Measurements from ENCODE around the gene BNIPL. TPM values are rescaled to one million over a fixed set of nuclear protein-coding genes. Genes with fewer than 3 reads are reported as not detected.

The BNIPL gene, protein sequence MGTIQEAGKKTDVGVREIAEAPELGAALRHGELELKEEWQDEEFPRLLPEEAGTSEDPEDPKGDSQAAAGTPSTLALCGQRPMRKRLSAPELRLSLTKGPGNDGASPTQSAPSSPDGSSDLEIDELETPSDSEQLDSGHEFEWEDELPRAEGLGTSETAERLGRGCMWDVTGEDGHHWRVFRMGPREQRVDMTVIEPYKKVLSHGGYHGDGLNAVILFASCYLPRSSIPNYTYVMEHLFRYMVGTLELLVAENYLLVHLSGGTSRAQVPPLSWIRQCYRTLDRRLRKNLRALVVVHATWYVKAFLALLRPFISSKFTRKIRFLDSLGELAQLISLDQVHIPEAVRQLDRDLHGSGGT
- total RNA-seq: 1 to 10 TPM; 1.1 to 1.3 TPM

- intact Hi-C loops (cut with micrococcal nuclease): no loop called here
- Mint-ChIP-seq H3K27ac (no peak within 1 kb of the TSS), H3K4me1 (ENCODE audit: low read depth) (no peaks in the 10 kb centered on the region), H3K27me3 (ENCODE audit: low read depth) (no peaks in the 10 kb centered on the region), H3K36me3 (ENCODE audit: low read depth) (peaks cover 16% of the 10 kb centered on the region), H3K4me3 (no peak within 1 kb of the TSS), H3K9me3 (no peaks in the 10 kb centered on the region)
- CTCF ChIA-PET: interaction anchor here (0.6 to 1.6 kb wide), 4 partner anchors 11 to 180 kb away, joined by 3 to 4 read pairs (median 4); no protein-coding TSS in a partner anchor
- DNase-seq: no peak
These were observed at the start of gene BNIPL for GRCh38 chr1:151036356-151036755. Gene BNIPL (plus strand): TSS chr1:151036586. CDS start chr1:151036726, 140 bp downstream.

DNA sequence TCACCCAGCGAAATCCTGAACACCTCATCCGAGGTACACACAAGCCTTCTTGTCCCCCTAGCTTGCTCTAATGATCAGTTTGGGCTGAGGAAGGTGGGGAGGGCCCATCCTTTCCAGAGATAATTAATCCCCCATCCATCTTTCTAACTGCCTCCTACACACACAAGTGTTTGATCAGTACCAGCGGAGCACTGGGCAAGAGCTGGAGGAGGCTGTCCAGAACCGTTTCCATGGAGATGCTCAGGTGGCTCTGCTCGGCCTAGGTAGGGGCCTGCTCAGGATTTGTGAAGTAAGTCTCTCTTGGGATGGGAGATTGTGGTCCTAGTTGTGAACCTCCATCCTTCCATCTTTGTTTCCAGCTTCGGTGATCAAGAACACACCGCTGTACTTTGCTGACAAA lies 48.5 kb upstream of the BNIPL start:
- intact Hi-C loops (cut with micrococcal nuclease): no loop called here
- Mint-ChIP-seq H3K4me1 (ENCODE audit: low read depth) (no peaks in the 10 kb centered on the region), H3K27ac (no peak overlapping the region)

GRCh38 chr1:150992626-150993025 lies 43.8 kb upstream of the BNIPL start:
- intact Hi-C loops (cut with micrococcal nuclease): no loop called here
- DNase-seq: no peak
- no peaks in the 10 kb centered on the region for H3K27me3 Mint-ChIP-seq (ENCODE audit: low read depth)
- no peak overlapping the region for H3K27ac Mint-ChIP-seq
- no peaks in the 10 kb centered on the region for H3K9me3 Mint-ChIP-seq
- H3K36me3 Mint-ChIP-seq (ENCODE audit: low read depth): no peaks in the 10 kb centered on the region
- H3K4me1 Mint-ChIP-seq (ENCODE audit: low read depth): peaks cover 7% of the 10 kb centered on the region
- H3K4me3 Mint-ChIP-seq: no peak overlapping the region
- CTCF ChIA-PET: no interaction called here

More for the DNA sequence above, 48.5 kb upstream of the BNIPL start:
- Mint-ChIP-seq H3K27me3 (ENCODE audit: low read depth) (no peaks in the 10 kb centered on the region), H3K4me3 (no peak overlapping the region), H3K9me3 (no peaks in the 10 kb centered on the region), H3K36me3 (ENCODE audit: low read depth) (no peaks in the 10 kb centered on the region)
- CTCF ChIA-PET: interaction anchor here (1.1 to 14.7 kb wide), 2 partner anchors 8 to 11 kb away, joined by 8 to 171 read pairs; no protein-coding TSS in a partner anchor
- DNase-seq: no peak

GRCh38 chr1:150994248-150994647 lies 42.1 kb upstream of the BNIPL start:
- Mint-ChIP-seq H3K9me3 (no peaks in the 10 kb centered on the region), H3K4me1 (ENCODE audit: low read depth) (peaks cover 12% of the 10 kb centered on the region), H3K36me3 (ENCODE audit: low read depth) (no peaks in the 10 kb centered on the region), H3K27me3 (ENCODE audit: low read depth) (no peaks in the 10 kb centered on the region), H3K27ac (peak overlapping the region; percentile 33), H3K4me3 (no peak overlapping the region)
- CTCF ChIA-PET: interaction anchor here (0.5 to 10.8 kb wide), 8 partner anchors 11 to 503 kb away, joined by 3 to 171 read pairs (median 3); partner anchors contain the start of genes ANXA9, CERS2 and MINDY1
- no peak for DNase-seq
- intact Hi-C loops (cut with micrococcal nuclease): no loop called here

DNA sequence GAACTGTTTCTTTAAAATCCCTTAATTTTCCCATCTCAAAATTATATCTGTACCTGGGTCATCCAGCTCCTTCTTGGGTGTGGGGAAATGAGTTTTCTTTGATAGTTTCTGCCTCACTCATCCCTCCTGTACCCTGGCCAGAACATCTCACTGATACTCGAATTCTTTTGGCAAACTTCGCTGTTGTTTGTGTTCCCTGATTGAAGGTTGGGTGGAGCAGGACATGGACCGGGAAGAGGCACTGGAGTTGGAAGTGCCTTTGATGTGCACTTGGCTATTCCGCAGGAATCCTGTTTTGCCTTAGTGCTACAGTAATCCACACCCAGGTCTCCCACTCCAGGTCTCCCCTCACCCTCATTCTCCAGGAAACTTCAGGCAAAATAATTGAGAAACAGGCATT lies 40.9 kb upstream of the BNIPL start:
- H3K4me1 Mint-ChIP-seq (ENCODE audit: low read depth): peaks cover 21% of the 10 kb centered on the region
- no peak overlapping the region for H3K4me3 Mint-ChIP-seq
- no peaks in the 10 kb centered on the region for H3K27me3 Mint-ChIP-seq (ENCODE audit: low read depth)
- H3K27ac Mint-ChIP-seq: peak overlapping the region; percentile 41
- CTCF ChIA-PET: interaction anchor here (0.6 to 10.8 kb wide), 6 partner anchors 10 to 163 kb away, joined by 3 to 171 read pairs (median 4); partner anchors contain the start of genes ANXA9, CERS2 and MINDY1
- no peak for DNase-seq
- intact Hi-C loops (cut with micrococcal nuclease): loop anchor here (5.0 kb wide), 2 partner anchors 373 to 533 kb away; no protein-coding TSS in a partner anchor
- peaks cover 1% of the 10 kb centered on the region for H3K36me3 Mint-ChIP-seq (ENCODE audit: low read depth)
- no peaks in the 10 kb centered on the region for H3K9me3 Mint-ChIP-seq

DNA sequence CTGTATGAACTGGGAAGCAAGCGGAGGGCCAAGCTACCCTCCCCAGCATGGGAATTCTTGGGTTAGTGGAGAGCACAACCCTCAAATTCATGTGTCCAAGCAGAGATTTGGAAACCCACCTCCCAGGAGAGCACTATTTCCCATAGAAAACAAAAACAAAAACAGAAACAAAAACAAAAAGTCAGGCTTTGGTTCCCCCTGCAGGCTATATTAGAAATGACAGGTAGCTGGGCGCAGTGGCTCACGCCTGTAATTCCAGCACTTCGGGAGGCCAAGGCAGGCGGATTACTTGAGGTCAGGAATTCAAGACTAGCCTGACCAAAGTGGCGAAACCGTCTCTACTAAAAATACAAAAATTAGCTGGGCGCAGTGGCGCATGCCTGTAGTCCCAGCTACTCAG lies 40.5 kb upstream of the BNIPL start:
- intact Hi-C loops (cut with micrococcal nuclease): loop anchor here (1.0 to 5.0 kb wide), 5 partner anchors 17 to 741 kb away; no protein-coding TSS in a partner anchor
- peak; percentile 36 for DNase-seq
- Mint-ChIP-seq H3K4me3 (no peak overlapping the region), H3K36me3 (ENCODE audit: low read depth) (peaks cover 1% of the 10 kb centered on the region), H3K9me3 (no peaks in the 10 kb centered on the region), H3K27ac (peak overlapping the region; percentile 41), H3K4me1 (ENCODE audit: low read depth) (peaks cover 25% of the 10 kb centered on the region), H3K27me3 (ENCODE audit: low read depth) (no peaks in the 10 kb centered on the region)
- CTCF ChIA-PET: interaction anchor here (0.6 to 10.8 kb wide), 11 partner anchors 10 to 795 kb away, joined by 3 to 171 read pairs (median 3); partner anchors contain the start of genes ANXA9, CERS2 and MINDY1

DNA sequence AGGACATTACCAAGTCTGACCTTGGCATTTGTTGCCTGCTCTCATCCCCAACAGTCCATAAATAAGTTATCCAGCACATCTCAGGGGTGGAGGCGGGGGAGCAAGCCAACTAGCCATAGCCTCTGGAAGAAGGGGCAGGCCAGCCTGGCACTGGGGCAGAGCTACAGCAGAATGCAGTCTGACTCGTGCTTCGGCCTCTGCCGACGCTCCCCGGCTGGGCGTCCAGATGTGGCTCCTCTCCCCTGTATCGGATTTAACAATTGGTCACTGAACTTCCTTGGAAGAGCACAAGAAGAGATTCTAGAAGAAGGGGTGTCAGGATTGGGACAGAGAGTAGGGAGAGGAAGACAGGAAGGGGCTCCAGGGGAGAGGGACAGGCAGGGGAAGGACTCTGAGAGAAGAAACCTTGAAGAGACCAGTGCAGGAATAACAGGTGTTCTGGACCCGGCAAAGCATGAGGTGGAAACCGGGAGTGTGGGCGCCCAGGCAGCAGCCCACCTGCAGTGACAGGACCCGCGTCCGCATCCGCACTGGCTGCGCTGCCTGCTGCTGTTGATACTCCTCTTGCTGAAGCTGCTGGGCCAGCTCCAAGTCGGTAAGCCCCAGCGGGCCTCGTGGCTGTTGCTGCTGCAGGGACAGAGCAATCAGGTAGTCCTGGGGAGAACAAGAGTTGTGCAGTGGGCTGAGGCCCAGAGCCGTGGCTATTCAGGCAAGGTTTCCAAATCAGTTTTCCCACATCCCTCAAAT lies 39.1 kb upstream of the BNIPL start:
- H3K4me1 Mint-ChIP-seq (ENCODE audit: low read depth): peaks cover 39% of the 10 kb centered on the region
- CTCF ChIA-PET: interaction anchor here (1.0 to 10.8 kb wide), 4 partner anchors 8 to 51 kb away, joined by 3 to 171 read pairs (median 30); partner anchors contain the start of genes ANXA9, CERS2 and MINDY1
- H3K36me3 Mint-ChIP-seq (ENCODE audit: low read depth): peaks cover 7% of the 10 kb centered on the region
- H3K9me3 Mint-ChIP-seq: no peaks in the 10 kb centered on the region
- H3K4me3 Mint-ChIP-seq: no peak overlapping the region
- intact Hi-C loops (cut with micrococcal nuclease): loop anchor here (2.0 to 5.0 kb wide), 3 partner anchors 375 to 742 kb away; no protein-coding TSS in a partner anchor
- DNase-seq: no peak
- no peaks in the 10 kb centered on the region for H3K27me3 Mint-ChIP-seq (ENCODE audit: low read depth)
- H3K27ac Mint-ChIP-seq: no peak overlapping the region

- H3K9me3 Mint-ChIP-seq: no peaks in the 10 kb centered on the region
- H3K4me1 Mint-ChIP-seq (ENCODE audit: low read depth): peaks cover 46% of the 10 kb centered on the region
These were observed 38.4 kb upstream of the BNIPL start for GRCh38 chr1:150997949-150998348.

DNA sequence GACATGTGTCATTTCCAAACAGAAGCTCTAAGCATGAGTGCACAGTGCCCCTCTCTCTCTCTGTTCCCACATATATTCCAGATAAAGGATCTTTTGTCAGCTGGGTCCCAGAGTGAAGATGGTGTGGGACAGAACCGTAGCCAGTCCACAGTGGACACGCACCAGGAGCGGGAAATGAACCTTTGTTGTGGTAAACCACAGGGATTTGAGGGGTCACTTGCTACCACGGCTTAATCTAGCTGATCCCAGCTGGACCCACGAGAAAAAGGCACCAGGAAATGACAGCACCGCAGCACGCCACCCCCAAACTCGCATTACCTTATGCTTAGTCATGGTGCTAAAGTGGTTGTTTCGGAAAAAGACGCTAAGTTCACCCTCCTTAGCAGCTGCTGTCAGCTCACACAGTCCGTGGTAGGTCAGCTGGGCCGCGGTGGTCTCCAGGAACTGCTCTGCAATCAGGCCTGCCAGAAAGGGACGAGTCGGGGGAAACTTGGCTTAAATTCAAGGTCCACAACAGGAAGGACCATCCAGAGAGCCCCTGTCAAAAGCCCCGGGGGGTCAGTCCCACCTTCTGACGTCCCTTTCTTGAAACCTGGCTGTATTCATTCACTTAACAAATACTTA lies 37.2 kb upstream of the BNIPL start:
- peak overlapping the region; percentile 18 for H3K27ac Mint-ChIP-seq
- no peak overlapping the region for H3K4me3 Mint-ChIP-seq
- intact Hi-C loops (cut with micrococcal nuclease): loop anchor here (5.0 kb wide), 2 partner anchors 377 to 537 kb away; no protein-coding TSS in a partner anchor
- H3K9me3 Mint-ChIP-seq: no peaks in the 10 kb centered on the region
- H3K4me1 Mint-ChIP-seq (ENCODE audit: low read depth): peaks cover 53% of the 10 kb centered on the region
- H3K27me3 Mint-ChIP-seq (ENCODE audit: low read depth): no peaks in the 10 kb centered on the region
- CTCF ChIA-PET: interaction anchor here (0.6 to 10.8 kb wide), 7 partner anchors 11 to 156 kb away, joined by 3 to 171 read pairs (median 4); partner anchors contain the start of genes ANXA9 and CERS2
- H3K36me3 Mint-ChIP-seq (ENCODE audit: low read depth): peaks cover 7% of the 10 kb centered on the region
- DNase-seq: peak; percentile 58

More at GRCh38 chr1:150997949-150998348, 38.4 kb upstream of the BNIPL start:
- peaks cover 7% of the 10 kb centered on the region for H3K36me3 Mint-ChIP-seq (ENCODE audit: low read depth)
- no peak overlapping the region for H3K27ac Mint-ChIP-seq
- intact Hi-C loops (cut with micrococcal nuclease): loop anchor here (2.0 to 5.0 kb wide), 3 partner anchors 376 to 743 kb away; no protein-coding TSS in a partner anchor
- CTCF ChIA-PET: interaction anchor here (0.6 to 10.8 kb wide), 5 partner anchors 8 to 193 kb away, joined by 3 to 171 read pairs (median 6); partner anchors contain the start of genes ANXA9, CERS2 and MINDY1
- DNase-seq: no peak
- H3K4me3 Mint-ChIP-seq: no peak overlapping the region
- H3K27me3 Mint-ChIP-seq (ENCODE audit: low read depth): no peaks in the 10 kb centered on the region

DNA sequence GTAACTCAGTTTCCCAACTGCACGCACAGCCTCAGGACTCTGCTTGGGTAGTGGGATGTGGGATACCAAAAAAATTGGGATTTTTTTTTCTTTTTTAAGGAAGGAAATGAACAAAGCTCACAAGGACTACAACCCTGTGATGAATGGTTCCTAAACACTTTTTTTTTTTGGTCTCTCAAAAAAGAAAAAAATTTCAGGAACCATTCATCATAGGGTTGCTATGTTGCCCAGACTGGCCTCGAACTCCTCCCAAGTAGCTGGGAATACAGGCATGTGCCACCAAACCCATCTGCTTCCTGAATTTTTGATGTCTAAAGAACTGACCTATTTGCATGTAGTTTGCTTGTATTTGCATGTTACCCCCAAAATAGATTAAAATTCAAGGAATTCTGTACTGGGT lies 36.5 kb upstream of the BNIPL start:
- CTCF ChIA-PET: interaction anchor here (0.6 to 10.8 kb wide), 6 partner anchors 11 to 156 kb away, joined by 3 to 171 read pairs (median 4); partner anchors contain the start of genes ANXA9 and CERS2
- peaks cover 7% of the 10 kb centered on the region for H3K36me3 Mint-ChIP-seq (ENCODE audit: low read depth)
- intact Hi-C loops (cut with micrococcal nuclease): loop anchor here (5.0 to 10.0 kb wide), 4 partner anchors 155 to 635 kb away; partner anchors contain the start of gene RPRD2
- DNase-seq: no peak
- no peak overlapping the region for H3K4me3 Mint-ChIP-seq
- H3K27ac Mint-ChIP-seq: peak overlapping the region; percentile 9
- H3K27me3 Mint-ChIP-seq (ENCODE audit: low read depth): no peaks in the 10 kb centered on the region
- H3K4me1 Mint-ChIP-seq (ENCODE audit: low read depth): peaks cover 56% of the 10 kb centered on the region
- no peaks in the 10 kb centered on the region for H3K9me3 Mint-ChIP-seq

GRCh38 chr1:151000408-151000807 lies 36.0 kb upstream of the BNIPL start:
- H3K9me3 Mint-ChIP-seq: no peaks in the 10 kb centered on the region
- H3K4me1 Mint-ChIP-seq (ENCODE audit: low read depth): peaks cover 57% of the 10 kb centered on the region
- DNase-seq: no peak
- H3K27ac Mint-ChIP-seq: peak overlapping the region; percentile 9
- peaks cover 8% of the 10 kb centered on the region for H3K36me3 Mint-ChIP-seq (ENCODE audit: low read depth)
- intact Hi-C loops (cut with micrococcal nuclease): loop anchor here (10.0 kb wide), 2 partner anchors 156 to 636 kb away; partner anchors contain the start of gene RPRD2
- CTCF ChIA-PET: interaction anchor here (0.6 to 10.8 kb wide), 3 partner anchors 20 to 100 kb away, joined by 3 to 171 read pairs (median 3); partner anchors contain the start of genes ANXA9 and CERS2
- no peak overlapping the region for H3K4me3 Mint-ChIP-seq
- no peaks in the 10 kb centered on the region for H3K27me3 Mint-ChIP-seq (ENCODE audit: low read depth)
